Right hindlimb (tissue), 1 donor: ENCODE data around the gene TTC8.

Source experiments
- DNase-seq: peaks from one replicate; pipeline ENCODE4 v3.0.0-alpha.2; 2018

Gene TTC8

GRCh38 chr14:88870777-88871176 lies 46.3 kb downstream of the TTC8 start:
- no peak for DNase-seq

GRCh38 chr14:88871429-88871828 lies 47.0 kb downstream of the TTC8 start:
- DNase-seq, result no peak

- no peak for DNase-seq
Measured at GRCh38 chr14:88872976-88873375, 48.5 kb downstream of the TTC8 start.

GRCh38 chr14:88877192-88877591 lies 52.7 kb downstream of the TTC8 start:
- no peak for DNase-seq

GRCh38 chr14:88879022-88879421 lies 54.6 kb downstream of the TTC8 start:
- DNase-seq, result no peak

- DNase-seq, result no peak
Measured at GRCh38 chr14:88882236-88882635, 57.8 kb downstream of the TTC8 start.

- DNase-seq, result no peak
Measured at GRCh38 chr14:88895116-88895515, 70.7 kb downstream of the TTC8 start.

GRCh38 chr14:88901189-88901588 lies 76.7 kb downstream of the TTC8 start:
- DNase-seq, result no peak

- no peak for DNase-seq
Measured at GRCh38 chr14:88901991-88902390, 77.5 kb downstream of the TTC8 start.

GRCh38 chr14:88902850-88903249 lies 78.4 kb downstream of the TTC8 start:
- DNase-seq, result no peak

- no peak for DNase-seq
Measured at GRCh38 chr14:88904206-88904647, 79.8 kb downstream of the TTC8 start.

GRCh38 chr14:88904864-88905263 lies 80.4 kb downstream of the TTC8 start:
- DNase-seq, result no peak

- DNase-seq, result no peak
Measured at GRCh38 chr14:88908216-88908615, 83.8 kb downstream of the TTC8 start.

GRCh38 chr14:88910386-88910785 lies 85.9 kb downstream of the TTC8 start:
- DNase-seq, result no peak

- DNase-seq, result no peak
Measured at GRCh38 chr14:88911809-88912208, 87.4 kb downstream of the TTC8 start.

- DNase-seq, result no peak
Measured at GRCh38 chr14:88914956-88915355, 90.5 kb downstream of the TTC8 start.

- DNase-seq, result no peak
Measured at GRCh38 chr14:88919502-88919901, 95.1 kb downstream of the TTC8 start.
